Smooth muscle cell (in vitro differentiated cells): ENCODE measurements around the gene LMAN1L. TPM values are rescaled to one million over a fixed set of nuclear protein-coding genes. Genes with fewer than 3 reads are reported as not detected.

Source experiments
- DNase-seq: peaks from one replicate; lab custom pipeline; 2025; ENCODE audit not compliant: unreplicated experiment; lab: John Stamatoyannopoulos, UW
- H2AFZ ChIP-seq: fragments of 200-600 bp; sonication (generic); 2 replicates; pipeline ENCODE4 v1.6.0; 2016; ENCODE audit warnings: antibody characterized with exemption, low read depth, mild to moderate bottlenecking
- H3F3A ChIP-seq: fragments of 200-600 bp; sonication (generic); 2 replicates; pipeline ENCODE4 v1.6.0; 2017; ENCODE audit warnings: antibody characterized with exemption, low read depth
- H3K27ac ChIP-seq: fragments of 200-600 bp; sonication (generic); 2 replicates; pipeline ENCODE4 v1.5.1; 2016; ENCODE audit warnings: low read depth, mild to moderate bottlenecking
- H3K27me3 ChIP-seq: fragments of 200-600 bp; sonication (generic); 2 replicates; pipeline ENCODE4 v1.6.1; 2016; ENCODE audit warnings: low read depth, mild to moderate bottlenecking
- H3K36me3 ChIP-seq: fragments of 200-600 bp; sonication (generic); 2 replicates; pipeline ENCODE4 v1.5.1; 2016; ENCODE audit warnings: low read depth
- H3K4me1 ChIP-seq: fragments of 200-600 bp; sonication (generic); 2 replicates; pipeline ENCODE4 v1.5.1; 2016; ENCODE audit warnings: low read depth
- H3K4me2 ChIP-seq: fragments of 200-600 bp; sonication (generic); 2 replicates; pipeline ENCODE4 v1.6.0; 2016; ENCODE audit warnings: mild to moderate bottlenecking
- H3K4me3 ChIP-seq: fragments of 200-600 bp; sonication (generic); 2 replicates; pipeline ENCODE4 v1.5.1; 2016; ENCODE audit warnings: mild to moderate bottlenecking
- H3K79me2 ChIP-seq: fragments of 200-600 bp; sonication (generic); 2 replicates; pipeline ENCODE4 v1.6.0; 2016; ENCODE audit warnings: low read depth, mild to moderate bottlenecking
- H3K9ac ChIP-seq: fragments of 200-600 bp; sonication (generic); 2 replicates; pipeline ENCODE4 v1.6.0; 2016; ENCODE audit warnings: low read depth
- H3K9me3 ChIP-seq: fragments of 200-600 bp; sonication (generic); replicated peaks from 2 replicates; pipeline ENCODE4 v1.5.1; 2016; ENCODE audit warnings: low read depth
- H4K20me1 ChIP-seq: fragments of 200-600 bp; sonication (generic); 2 replicates; pipeline ENCODE4 v1.6.0; 2016; ENCODE audit warnings: low read depth
- WGBS: methylation state at CpG from one replicate; pipeline ENCODE4 v1.1.7; 2016; ENCODE audit warnings: low lambda C conversion rate; 5-methylcytosine and 5-hydroxymethylcytosine counted together
- polyA plus RNA-seq: library from polyadenylated mRNA; unstranded; fragments of >200 nt; fragmentation: Nextera tagmentation; extraction: Ambion mirVana; gene quantifications from 2 replicates; pipeline ENCODE4 v1.2.1, GENCODE V29; 2016
- total RNA-seq: library from RNA; depleted of rRNA; stranded (reverse); fragments of >200 nt; gene quantifications from 2 replicates; pipeline ENCODE4 v1.2.3, GENCODE V29; 2014
- TF ChIP-seq, protein P1 (sequence below): fragments of 200-600 bp; sonication (generic); IDR thresholded peaks from 2 replicates; pipeline ENCODE4 v1.5.1; 2017; ENCODE audit warnings: borderline replicate concordance, mild to moderate bottlenecking, antibody characterized with exemption; ENCODE audit not compliant: insufficient read depth, poor library complexity, severe bottlenecking

The LMAN1L gene
- total and polyA plus RNA-seq, 2 experiments from 2014 or later = not detected

DNA sequence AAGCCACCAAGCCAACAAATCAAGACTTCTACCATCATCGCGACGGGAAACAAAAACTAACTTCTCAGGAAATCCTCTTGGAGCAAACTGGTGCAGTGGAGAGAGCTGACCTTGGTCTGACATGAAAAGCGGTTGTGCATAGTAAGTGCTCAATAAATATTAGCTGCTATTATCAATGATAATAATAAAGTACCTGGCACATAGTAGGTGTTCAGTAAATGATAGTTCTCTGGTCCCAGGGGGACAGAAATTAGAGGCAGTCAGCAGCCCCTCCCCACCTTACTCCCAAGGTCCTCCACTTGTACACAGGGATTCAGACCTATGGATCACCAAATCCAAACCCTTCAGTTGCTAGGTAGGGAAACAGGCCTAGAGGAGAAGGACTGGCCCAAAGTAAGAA is 36.7 kb upstream of the LMAN1L start:
- Histone ChIP-seq H3K27ac (no peak overlapping the region), H3K4me1 (peaks cover 10% of the 10 kb centered on the region), H2AFZ (no peak overlapping the region), H3K9me3 (no peaks in the 10 kb centered on the region), H3K4me3 (no peak overlapping the region), H3K9ac (no peak overlapping the region), H3K4me2 (no peak overlapping the region), H3K79me2 (no peaks in the 10 kb centered on the region), H3F3A (no peaks in the 10 kb centered on the region), H3K27me3 (no peaks in the 10 kb centered on the region), H3K36me3 (no peaks in the 10 kb centered on the region), H4K20me1 (no peaks in the 10 kb centered on the region)
- 94% methylated on average over 4 of the region's 4 CpGs for WGBS
- no peak for DNase-seq
- TF ChIP-seq, protein P1, sequence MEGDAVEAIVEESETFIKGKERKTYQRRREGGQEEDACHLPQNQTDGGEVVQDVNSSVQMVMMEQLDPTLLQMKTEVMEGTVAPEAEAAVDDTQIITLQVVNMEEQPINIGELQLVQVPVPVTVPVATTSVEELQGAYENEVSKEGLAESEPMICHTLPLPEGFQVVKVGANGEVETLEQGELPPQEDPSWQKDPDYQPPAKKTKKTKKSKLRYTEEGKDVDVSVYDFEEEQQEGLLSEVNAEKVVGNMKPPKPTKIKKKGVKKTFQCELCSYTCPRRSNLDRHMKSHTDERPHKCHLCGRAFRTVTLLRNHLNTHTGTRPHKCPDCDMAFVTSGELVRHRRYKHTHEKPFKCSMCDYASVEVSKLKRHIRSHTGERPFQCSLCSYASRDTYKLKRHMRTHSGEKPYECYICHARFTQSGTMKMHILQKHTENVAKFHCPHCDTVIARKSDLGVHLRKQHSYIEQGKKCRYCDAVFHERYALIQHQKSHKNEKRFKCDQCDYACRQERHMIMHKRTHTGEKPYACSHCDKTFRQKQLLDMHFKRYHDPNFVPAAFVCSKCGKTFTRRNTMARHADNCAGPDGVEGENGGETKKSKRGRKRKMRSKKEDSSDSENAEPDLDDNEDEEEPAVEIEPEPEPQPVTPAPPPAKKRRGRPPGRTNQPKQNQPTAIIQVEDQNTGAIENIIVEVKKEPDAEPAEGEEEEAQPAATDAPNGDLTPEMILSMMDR = no peak

DNA sequence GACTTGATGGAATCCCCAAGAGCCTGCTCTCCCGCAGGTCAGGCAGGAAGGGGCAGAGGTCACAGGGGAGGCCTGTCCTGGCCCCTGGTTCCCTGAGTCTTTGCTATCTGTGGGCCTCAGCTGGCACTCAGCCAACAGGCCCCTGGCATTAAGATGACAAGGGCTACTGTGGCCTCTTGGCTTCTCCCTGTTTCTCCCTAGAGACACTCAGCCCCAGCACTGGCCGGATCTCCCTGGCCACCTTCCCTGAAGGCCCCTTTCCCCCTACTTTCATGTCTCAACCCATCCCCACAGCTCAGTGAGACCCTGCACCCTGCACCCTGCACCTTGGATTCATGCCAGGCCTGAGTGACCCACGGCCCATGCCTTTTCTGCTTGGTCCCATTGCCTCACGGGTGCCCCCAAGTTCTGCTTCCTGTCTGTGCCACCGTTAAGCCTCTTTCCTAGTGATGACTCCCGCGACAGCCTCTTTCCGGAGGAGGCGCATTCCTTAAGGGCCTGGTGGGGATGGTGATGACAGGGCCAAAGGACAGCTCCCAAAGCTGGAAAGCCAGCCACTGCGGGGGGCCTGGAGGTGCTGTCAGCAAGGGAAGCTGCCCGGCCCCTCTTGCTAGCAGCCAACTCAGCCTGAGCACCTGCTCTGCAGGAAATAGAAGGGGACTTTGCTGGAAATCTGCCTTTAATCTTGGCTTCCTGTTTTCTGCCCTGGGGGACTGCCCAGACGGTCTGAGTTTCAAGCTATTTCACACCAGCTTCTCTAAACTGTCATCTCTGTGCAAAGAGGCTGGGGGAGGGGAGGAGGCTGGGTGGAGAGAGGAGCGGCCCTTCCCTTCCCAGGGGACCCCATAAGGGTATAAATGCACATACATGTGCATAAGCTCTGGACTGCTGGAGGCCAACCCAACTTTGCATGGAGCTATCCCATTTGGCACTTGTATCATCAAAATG is 35.5 kb upstream of the LMAN1L start:
- H3K4me1 ChIP-seq = peaks cover 11% of the 10 kb centered on the region
- no peak overlapping the region for H2AFZ ChIP-seq
- H3K4me2 ChIP-seq = peak overlapping the region; percentile 44
- no peak overlapping the region for H3K27ac ChIP-seq
- no peaks in the 10 kb centered on the region for H3K9me3 ChIP-seq
- no peaks in the 10 kb centered on the region for H3F3A ChIP-seq
- H3K4me3 ChIP-seq = no peak overlapping the region
- 19% methylated on average over 13 of the region's 13 CpGs for WGBS
- no peaks in the 10 kb centered on the region for H3K27me3 ChIP-seq
- H3K36me3 ChIP-seq = no peaks in the 10 kb centered on the region
- peak; percentile 14 for DNase-seq
- no peak overlapping the region for H3K9ac ChIP-seq
- TF ChIP-seq, protein P1 = no peak
- no peaks in the 10 kb centered on the region for H3K79me2 ChIP-seq
- no peaks in the 10 kb centered on the region for H4K20me1 ChIP-seq

DNA sequence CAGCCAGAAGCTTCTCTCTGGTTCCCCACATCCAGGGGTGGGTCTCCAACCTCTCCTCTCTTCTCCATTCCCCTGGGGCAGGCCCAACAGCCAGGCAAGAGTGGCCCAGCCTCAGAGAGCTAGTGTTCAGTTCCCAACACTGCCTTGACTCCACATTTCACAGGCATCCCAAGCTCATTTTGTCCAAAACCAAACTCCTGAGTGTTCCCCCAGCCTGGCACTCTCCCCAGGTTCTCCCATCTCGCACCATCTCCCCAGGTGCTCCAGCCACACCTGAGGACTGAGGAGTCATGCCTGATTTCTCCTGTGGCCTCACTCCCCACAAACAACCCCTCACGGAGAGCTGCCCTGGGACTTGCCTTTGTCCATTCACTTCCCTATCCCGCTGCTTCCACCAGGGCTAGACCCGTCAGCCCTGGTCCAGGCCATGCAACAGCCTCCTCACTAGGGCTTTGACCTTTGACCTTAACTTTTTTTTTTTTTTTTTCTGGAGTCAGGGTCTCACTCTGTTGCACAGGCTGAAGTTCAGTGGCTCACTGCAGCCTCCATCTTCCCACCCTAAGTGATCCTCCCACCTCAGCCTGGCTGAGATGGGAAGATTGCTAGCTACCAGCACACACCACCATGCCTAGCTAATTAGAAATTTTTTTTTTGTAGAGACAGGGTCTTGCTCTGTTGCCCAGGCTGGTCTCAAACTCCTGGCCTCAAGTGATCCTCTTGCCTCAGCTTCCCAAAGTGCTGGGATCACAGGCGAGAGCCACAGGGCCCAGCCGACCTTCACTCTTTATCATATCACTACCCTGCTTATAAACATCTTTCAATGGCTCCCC is 34.7 kb upstream of the LMAN1L start:
- Histone ChIP-seq H3K9me3 (no peaks in the 10 kb centered on the region), H3K27ac (no peak overlapping the region), H3F3A (no peaks in the 10 kb centered on the region), H3K36me3 (no peaks in the 10 kb centered on the region), H2AFZ (no peak overlapping the region), H3K79me2 (peaks cover 9% of the 10 kb centered on the region), H4K20me1 (peaks cover 4% of the 10 kb centered on the region), H3K4me2 (peak overlapping the region; percentile 44), H3K4me1 (peaks cover 15% of the 10 kb centered on the region), H3K4me3 (no peak overlapping the region), H3K9ac (no peak overlapping the region), H3K27me3 (no peaks in the 10 kb centered on the region)
- TF ChIP-seq, protein P1 = no peak
- WGBS = 84% methylated on average over 6 of the region's 6 CpGs
- no peak for DNase-seq
